Stimulated activated CD8-positive, alpha-beta memory T cell treated with anti-CD3 and anti-CD28 coated beads, Interleukin-7, amount 100 ng/mL, for 1 hour (primary cell): Measurements from ENCODE around the gene DLGAP5.

Experiments
- DNase-seq, 2 donors: peaks; one replicate each; pipeline ENCODE4 v3.0.0-alpha.2; 2020; ENCODE audit warnings: low read depth in 2 of 2

Gene DLGAP5

DNA sequence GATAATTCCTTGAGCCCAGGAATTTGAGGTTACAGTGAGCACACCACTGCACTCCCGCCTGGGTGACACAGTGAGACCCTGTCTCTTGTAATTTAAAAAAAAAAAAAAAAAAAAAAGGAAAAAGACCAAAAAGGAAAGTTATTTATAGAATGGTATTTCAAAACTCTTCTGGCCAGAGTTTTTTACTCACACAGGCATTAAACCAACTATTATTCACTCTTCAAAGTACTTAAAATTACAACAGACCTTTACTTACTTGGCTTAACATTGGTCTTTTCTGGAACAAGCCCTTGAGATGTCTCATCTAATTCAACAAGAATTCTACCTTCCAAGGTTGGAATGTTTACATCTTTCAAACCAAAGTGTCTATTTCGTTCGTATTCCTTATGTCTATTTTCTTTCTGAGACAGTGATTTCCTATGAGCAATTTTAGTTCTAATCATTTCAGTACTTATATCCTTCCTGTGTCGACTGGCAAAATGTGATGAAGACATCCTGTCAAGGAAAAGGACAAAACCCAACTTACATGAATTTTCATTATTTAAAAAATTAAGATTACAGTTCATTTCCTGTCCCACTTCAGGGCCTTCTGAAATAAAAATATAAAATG, 2.6 kb downstream of the DLGAP5 start:
- no peak for DNase-seq

DNA sequence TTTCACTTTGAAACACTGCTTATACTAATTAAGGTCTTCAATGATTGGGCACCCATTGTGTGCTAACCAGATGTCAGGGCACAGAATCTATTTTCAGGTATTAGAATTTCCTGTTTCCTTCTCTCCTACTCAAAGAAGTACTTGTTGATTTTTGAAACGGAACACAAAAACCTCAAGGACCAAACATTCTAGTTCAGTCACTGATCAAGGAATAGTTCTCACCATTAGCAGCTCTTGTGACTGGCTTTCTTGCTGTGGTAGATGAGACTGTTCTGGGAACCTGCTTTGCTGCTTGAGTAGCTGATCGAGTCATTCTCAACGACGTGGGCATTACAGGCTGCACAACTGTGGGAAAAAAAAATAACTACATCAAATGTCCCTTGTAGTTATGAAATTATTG, 11.0 kb downstream of the DLGAP5 start:
- DNase-seq, result no peak

DNA sequence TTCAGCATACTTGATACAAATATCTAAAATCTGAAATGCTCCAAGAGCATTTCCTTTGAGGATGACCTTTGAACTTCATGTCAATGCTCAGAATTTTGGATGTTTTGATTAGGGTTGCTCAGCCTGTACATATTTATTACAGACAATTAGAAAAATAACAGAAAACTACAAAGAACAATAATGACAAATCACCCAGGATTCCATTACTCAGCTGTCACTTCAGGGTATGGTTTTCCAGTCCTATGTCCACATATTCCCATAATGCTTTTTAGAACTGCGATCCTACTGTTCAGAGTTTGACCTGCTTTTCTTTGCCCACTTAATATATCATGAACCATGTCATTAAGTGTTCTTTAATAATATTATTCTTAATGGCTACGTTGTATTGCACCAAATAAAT, 11.4 kb downstream of the DLGAP5 start:
- DNase-seq, result no peak

DNA sequence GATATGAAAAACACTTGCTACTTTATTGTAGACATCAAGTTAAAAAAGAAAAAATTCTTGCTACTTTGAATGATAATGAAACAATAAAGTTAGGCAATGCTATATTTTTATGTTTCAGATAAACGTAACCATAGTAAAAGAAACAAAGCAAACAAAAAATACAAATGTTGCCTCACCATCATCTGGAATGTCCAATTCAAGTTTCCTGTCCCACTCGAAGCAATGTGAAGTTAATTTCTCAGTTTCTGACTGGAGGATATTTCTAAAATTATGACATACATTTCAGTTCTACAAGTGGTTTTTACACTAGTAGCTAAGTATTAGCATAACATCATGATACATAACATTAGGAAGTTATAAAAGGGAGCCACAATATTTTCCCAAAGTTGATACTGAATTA, 20.9 kb downstream of the DLGAP5 start:
- DNase-seq, result no peak

DNA sequence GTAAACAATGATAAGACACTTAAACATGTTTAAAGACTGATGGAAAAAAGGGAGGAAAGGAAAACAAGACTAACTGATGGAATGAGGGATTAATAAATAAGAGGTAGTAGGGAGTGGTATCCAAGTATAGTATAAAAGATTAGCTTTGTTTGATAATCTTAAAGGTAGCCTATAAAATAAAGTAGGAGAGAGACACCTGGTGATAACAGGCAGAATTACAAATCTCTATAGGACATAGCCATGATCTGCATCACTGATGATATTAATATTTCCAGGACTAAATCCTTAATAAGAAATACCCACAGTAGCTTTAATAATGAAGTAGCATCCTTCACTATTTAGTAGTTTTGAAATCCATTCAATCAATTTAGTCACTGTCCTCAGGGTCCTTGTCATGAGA, 30.4 kb downstream of the DLGAP5 start:
- DNase-seq, result no peak

DNA sequence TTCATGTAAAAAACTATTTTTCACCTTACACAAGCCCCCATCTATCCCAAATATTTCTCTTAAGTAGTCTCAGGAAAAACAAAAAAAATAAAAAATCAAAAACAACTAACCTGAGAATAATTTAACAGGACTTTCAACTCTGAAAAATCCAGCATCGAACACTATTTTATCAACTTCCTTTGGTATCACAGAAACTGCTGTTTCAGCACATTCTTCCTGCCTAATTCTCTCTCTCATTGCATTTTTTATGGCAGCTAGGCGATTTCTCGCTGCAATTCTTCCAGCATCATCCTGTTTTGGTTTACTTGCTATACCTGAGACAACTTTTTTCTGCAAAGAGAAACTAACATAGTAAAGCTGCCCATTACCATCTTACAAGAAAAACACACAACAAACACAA, 33.0 kb downstream of the DLGAP5 start:
- DNase-seq, result no peak

DNA sequence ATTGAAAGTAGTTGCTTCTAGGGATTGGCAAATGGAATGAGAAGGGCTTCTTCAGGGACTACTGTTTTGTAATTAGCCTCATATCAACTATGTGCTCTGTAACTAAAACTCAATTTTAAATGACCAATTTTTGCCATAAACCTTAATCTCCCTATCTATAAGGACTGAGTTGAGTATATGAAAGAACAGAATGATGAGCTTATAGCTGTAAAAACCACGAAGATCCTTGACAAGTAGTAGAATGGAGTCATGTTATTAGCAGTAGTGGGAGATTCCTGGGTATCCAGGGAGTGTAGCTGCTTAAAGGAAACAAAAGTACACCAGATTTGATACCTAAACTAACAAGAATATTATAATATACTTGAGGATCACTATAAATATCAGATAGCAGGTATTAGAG, 34.3 kb downstream of the DLGAP5 start:
- no peak for DNase-seq

DNA sequence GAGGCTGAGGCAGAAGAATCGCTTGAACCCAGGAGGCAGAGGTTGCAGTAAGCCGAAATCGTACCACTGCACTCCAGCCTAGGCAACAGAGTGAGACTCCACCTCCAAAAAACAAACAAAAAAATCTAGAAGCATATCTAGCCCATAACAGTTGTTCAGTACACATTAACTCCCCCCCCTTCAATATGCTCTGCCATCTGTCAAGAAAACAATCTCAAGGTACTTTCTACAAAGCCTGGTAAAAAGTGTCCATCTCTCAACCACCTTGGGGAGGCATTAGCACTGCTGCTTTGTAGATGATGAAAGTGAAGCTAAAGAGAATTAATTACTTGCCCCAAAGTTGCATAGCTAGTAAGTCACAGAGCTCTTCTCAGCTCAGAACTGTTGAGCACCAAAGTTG, 37.4 kb downstream of the DLGAP5 start:
- DNase-seq, result no peak

DNA sequence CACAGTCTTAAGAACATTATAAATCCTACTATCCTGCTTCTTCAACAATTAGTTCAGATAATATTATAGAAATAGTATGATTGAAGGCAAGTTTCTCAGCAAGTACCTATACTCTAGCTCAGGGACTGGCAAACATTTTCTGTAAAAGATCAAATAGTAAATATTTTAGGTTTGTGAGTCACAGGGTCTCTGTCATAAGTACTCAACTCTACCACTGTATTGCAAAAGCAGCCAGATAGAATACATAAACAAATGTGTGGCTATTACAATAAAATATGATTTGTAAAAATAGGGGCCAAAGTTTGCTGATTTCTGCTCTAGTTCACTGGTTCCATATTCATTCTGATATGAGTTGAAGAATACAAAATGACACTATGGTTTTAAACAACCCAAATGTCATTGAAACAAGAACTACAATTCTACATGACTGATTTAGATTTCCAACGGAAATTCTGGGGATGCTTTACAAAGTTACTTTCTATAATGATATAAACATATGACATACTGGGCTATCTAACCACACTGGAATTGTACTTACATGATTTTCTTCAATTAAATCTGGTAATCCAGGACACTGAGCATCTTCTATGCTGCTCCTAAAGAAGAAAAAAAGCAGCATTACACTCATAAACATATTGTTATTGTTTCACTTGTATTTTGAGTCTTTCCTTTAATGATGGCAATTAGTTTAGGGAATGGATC, 39.2 kb downstream of the DLGAP5 start:
- no peak for DNase-seq

DNA sequence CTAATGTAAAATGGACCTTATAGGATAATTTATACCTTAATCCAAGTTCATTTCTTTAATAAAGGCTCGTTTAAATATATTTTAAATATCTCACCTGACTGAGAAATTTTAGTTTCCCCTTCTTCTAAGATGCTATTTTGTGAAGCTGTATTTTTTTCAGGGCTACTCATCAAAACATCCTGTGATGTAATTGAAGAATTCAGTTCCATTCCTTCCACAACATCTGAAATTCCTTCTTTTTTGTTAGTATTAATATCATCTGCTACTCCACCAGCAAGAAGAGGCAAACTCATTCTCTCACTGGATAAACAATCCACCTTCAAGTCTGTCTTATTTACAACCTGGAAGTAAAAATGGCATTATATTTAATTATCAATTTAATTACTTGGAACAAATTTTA, 39.8 kb downstream of the DLGAP5 start:
- DNase-seq, result no peak

DNA sequence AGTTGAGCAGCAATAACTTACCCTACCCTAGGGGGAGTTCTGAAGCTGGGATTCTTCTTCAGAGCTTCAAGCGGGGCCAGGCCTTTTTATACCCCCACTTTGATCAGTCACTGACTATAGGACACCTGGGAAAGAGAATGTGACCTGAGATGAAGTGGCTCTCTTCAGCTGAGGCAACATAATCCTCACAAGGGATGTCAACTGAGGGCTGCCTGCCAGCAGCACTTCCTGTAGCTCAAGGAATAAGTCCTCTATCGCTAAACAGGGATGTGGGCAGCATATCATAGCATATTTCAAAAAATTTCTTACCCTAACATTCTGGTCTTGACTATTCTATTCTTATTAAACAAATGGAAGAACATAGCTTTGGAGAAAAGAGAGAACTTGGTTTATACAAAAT, 45.0 kb downstream of the DLGAP5 start:
- no peak for DNase-seq

DNA sequence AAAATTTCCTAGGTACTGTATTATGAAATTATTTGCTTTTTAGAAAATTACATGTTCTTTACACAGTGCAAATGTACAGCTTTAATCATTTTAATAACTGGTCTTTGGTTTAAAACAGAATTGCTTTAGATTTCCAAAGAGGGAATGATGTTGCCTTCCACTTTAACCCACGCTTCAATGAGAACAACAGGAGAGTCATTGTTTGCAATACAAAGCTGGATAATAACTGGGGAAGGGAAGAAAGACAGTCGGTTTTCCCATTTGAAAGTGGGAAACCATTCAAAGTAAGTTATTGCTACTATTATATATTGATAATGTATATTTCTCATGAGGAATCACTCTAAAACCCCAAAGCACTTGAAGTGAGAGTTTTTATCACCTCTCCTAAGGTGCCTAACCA, 48.9 kb downstream of the DLGAP5 start:
- DNase-seq, result no peak

DNA sequence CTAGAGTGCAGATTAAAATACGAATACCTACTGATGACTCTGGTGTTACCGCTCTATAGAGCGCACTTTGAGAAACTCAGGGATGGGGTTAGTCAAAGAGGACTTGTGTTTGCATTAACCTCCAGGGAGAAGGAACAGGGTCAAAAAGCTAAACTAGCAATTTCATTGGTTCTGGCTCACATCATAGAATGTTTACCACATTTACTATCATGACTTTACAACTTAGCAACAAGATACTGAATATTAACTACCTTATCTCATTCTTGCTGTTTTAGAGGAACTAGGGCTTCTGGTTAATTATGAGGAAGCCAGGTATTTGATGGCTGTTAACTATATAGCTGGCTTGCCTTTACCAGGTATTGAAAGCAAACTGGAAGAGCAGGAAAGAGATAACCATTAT, 49.6 kb downstream of the DLGAP5 start:
- no peak for DNase-seq

DNA sequence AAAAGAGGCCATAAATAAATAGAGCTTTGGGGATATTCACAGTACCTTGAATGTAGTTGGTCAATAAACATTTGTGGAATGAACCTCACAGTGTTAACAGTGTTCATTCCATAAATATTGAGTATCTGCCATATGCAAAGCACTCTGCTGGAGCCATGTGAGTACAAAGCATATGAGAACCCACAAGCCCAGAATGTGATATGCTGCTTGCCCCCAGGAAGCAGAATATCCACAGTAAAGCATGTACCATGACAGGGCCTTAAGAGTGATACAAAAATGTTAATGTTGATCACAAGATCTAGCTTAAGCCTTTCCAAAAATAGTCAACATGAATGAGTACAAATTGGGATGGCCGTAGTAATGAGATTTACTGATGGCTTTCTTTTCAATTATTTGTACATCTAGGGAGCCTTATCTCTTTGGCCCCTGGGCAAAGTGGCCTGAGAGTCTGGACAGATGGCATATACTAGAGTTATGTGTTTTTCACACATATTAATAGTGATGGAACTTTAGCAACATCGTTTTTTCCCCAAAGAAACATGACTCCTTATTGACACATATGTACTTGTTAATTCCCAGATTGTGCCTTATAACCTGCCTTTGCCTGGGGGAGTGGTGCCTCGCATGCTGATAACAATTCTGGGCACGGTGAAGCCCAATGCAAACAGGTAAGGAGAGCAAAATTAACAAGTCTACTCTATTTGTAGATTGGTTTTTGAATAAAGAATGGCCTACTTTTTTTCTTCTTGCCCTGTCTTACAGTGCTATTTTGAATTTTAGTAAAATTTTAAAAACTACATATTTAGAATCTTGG, 51.5 kb downstream of the DLGAP5 start:
- DNase-seq, result no peak

DNA sequence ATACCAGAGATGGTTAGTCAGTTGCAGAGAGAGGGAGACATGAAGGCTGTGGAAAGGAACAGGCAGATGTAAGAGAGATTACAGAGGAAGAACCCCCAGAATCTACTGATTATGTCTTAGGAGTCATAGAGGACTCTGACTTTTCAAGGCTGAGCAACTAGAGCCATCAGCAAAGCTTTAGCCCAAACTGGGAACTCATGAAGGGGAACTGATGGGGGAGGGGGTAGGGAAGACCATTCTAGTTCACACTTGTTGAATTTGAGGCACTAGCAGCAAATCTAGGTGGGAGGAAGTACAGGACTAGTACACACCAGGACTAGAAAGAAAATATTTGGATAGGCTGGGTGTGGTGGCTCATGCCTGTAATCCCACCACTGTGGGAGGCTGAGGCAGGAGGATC, 52.2 kb downstream of the DLGAP5 start:
- DNase-seq, result no peak

DNA sequence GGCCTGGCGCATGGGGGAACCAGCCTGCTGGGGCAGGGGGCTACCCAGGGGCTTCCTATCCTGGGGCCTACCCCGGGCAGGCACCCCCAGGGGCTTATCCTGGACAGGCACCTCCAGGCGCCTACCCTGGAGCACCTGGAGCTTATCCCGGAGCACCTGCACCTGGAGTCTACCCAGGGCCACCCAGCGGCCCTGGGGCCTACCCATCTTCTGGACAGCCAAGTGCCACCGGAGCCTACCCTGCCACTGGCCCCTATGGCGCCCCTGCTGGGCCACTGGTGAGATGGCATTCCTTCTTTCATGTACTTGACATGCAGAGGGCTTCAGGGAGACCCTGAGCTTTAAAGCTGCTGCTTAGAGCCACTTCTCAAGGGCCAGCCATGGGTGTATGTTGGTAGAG, 53.3 kb downstream of the DLGAP5 start:
- DNase-seq, result no peak

DNA sequence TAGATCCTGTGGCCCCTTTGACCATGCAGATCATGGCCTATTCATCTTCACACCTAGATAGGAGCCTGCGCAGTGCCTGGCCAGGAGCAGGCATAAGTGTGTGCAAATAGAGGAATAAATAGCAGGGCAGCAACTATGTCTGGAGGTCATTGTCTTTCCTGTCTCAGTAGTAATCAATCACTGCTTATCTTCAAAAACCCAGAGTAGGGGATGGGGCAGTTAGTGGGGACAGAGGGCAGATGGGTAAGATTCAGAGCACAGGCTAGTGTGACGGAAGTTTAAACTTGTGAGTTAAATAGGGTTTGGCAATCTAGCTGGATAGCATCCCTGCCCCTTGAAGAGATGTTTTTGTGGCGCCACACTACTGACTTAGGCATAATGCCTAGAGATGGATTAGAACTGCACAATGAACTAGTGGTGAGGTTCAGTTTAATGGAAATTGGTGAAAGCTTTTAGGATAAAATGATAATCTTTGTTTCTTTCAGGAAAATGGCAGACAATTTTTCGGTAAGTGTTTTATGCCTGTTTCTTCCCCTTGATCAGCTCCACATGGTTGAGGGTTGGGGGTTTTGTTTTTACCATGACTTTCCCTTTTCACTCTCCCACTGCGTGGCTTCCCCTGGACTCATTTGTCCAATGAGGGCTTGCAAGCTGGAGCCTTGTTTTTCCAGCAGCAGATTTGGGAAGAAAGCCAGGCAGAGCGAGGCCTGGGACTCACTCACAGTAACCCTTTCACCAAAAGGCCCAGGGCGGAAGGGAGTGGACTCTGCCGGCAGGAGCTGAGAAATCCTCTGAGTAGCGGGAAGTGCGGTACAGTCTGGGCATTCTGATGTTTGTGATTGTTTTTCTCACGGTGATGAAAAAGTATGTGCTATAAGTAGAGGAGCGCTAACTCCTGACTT, 54.2 kb downstream of the DLGAP5 start:
- no peak for DNase-seq

DNA sequence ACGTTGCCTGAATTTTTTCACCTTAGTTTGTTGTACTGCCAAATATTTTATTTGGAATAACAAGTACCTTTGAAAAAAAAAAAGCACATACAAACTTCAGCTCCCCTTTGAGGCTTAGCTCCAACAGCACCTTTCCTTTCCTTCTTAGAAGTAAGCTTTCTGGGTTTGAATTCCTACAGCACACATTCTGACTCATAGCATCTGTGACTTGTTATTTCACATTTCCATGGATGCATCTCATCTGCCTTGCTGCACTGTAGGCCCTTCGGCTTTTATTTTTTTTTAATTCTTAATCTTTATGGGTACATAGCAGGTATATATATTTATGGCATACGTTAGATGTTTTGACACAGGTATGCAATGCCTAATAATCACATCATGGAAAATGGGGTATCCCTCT, 55.1 kb downstream of the DLGAP5 start:
- no peak for DNase-seq

DNA sequence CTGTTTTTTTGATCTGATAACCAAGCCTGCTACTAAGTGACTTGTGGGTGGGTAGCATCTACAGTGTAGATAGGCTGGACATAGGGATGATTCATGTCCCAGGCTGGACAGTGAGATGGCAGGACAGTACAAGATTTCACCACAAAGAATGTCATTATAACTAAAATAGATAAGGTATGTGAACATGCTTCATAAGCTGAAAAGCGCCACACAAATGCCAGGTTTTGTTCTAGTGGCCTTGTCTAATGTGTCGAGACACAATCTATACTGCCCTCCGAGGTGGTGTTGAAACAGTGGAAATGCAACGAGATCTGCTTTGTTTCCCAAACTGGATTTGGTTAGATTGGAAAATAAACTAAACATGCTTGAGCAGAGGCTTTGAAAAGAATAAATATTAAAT, 58.0 kb downstream of the DLGAP5 start:
- no peak for DNase-seq

DNA sequence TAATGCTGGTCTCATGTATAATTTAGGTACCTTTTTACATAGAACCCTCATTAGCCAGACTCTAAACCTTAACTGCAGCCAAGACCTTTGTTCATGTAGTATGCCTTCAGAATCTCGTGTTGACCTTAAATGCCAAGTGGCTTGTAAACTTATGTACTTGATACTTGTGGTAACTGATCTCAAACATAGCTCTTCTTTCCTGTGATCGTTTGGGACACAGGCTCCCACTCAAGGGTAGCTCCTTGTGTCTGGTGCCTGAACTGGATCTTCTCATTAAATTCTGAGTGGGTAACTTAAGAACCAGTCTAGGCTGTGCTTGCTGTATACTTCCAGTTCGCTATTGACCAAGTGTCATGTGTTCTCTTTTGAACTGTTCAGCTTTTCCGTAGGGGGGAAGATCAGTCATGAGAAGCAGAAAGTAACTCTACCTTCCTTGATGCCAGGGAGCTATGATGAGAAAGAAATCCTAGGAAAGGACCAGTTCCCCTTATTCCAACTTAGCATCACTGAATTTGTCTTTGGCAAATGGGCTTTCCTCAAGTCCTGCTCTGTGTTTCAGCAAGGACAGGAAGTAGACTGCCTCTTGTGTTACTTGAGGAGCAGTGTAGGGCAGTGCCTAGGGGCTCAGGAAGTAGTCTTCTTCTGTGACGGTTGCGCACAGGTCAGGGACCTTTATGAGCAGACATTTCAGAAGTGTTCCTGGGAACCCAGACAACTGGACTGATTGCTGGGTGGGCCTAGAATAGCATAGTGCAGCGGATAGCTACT, 59.8 kb downstream of the DLGAP5 start:
- no peak for DNase-seq

DNA sequence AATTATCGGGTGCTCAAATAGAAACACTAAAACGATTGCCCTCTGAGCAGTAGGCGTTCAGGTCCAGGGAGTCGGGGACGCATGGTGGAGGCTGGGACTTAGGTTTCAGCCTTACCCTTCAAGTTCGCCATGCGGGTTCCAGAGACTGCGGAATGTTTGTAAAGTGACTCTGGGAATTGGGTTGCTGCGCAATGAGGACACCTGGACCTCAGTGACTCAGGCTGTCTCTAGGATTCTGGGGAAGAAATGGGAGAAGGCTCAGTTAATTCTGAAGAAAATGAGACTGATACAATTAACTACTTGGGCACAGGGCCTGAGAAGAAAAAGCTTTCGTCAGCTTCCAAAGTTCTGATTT, 61.2 kb downstream of the DLGAP5 start:
- no peak for DNase-seq
